ENCODE data around the gene KDELR3. TPM values are rescaled to one million over a fixed set of nuclear protein-coding genes. Genes with fewer than 3 reads are reported as not detected.
A peak's percentile ranks its signal among the peaks of the same experiment; 100 is the strongest.

KDELR3 gene
- total and polyA plus RNA-seq, 5 donors from 2014 or later, result 0.38 to 0.71 (median 0.42) TPM; not detected in 2

GRCh38 chr22:38424525-38425080 lies 43.3 kb upstream of the KDELR3 start:
- no peaks in the 10 kb centered on the region for H3K36me3 ChIP-seq (ENCODE audit: control insufficient read depth, insufficient read depth, low read length)
- no peaks in the 10 kb centered on the region for H3K4me1 Mint-ChIP-seq
- H3K9me3 ChIP-seq (ENCODE audit: control insufficient read depth in 2 of 2, low read length in 2 of 2), result no peaks in the 10 kb centered on the region
- peak overlapping the region in 1 of 3 donors; percentile 87 for H3K27ac Mint-ChIP-seq
- no peaks in the 10 kb centered on the region for H3K36me3 Mint-ChIP-seq
- peaks cover 9% of the 10 kb centered on the region for H3K27me3 Mint-ChIP-seq
- no peak overlapping the region for H3K4me3 ChIP-seq (ENCODE audit: low read depth, low read length)
- H3K27me3 ChIP-seq (ENCODE audit: control insufficient read depth, insufficient read depth, low read length), result no peaks in the 10 kb centered on the region
- no peaks in the 10 kb centered on the region for H3K4me1 ChIP-seq (ENCODE audit: control insufficient read depth, insufficient read depth, low read length, poor library complexity, severe bottlenecking)
- H3K4me3 Mint-ChIP-seq, result no peak overlapping the region
- no peak overlapping the region for H3K27ac ChIP-seq (ENCODE audit: insufficient read depth, low read length, poor library complexity, severe bottlenecking)
- no peaks in the 10 kb centered on the region for H3K9me3 Mint-ChIP-seq
- no peak for ATAC-seq (ENCODE audit: low read depth in 2 of 2)
- no peak for DNase-seq

- Mint-ChIP-seq H3K4me1 (no peaks in the 10 kb centered on the region), H3K36me3 (no peaks in the 10 kb centered on the region), H3K4me3 (no peak overlapping the region), H3K27me3 (peaks cover 9% of the 10 kb centered on the region), H3K9me3 (no peaks in the 10 kb centered on the region), H3K27ac (no peak overlapping the region)
- Histone ChIP-seq H3K27me3 (ENCODE audit: control insufficient read depth, insufficient read depth, low read length) (no peaks in the 10 kb centered on the region), H3K4me3 (ENCODE audit: low read depth, low read length) (no peak overlapping the region), H3K9me3 (ENCODE audit: control insufficient read depth in 2 of 2, low read length in 2 of 2) (no peaks in the 10 kb centered on the region), H3K4me1 (ENCODE audit: control insufficient read depth, insufficient read depth, low read length, poor library complexity, severe bottlenecking) (no peaks in the 10 kb centered on the region), H3K27ac (ENCODE audit: insufficient read depth, low read length, poor library complexity, severe bottlenecking) (no peak overlapping the region), H3K36me3 (ENCODE audit: control insufficient read depth, insufficient read depth, low read length) (no peaks in the 10 kb centered on the region)
- no peak for ATAC-seq (ENCODE audit: low read depth in 2 of 2)
- no peak for DNase-seq
Observed at GRCh38 chr22:38426628-38427027, 41.3 kb upstream of the KDELR3 start.

GRCh38 chr22:38427465-38427864 lies 40.4 kb upstream of the KDELR3 start:
- no peak for ATAC-seq (ENCODE audit: low read depth in 2 of 2)
- Mint-ChIP-seq H3K27me3 (peaks cover 5% of the 10 kb centered on the region), H3K36me3 (no peaks in the 10 kb centered on the region), H3K9me3 (no peaks in the 10 kb centered on the region), H3K4me1 (no peaks in the 10 kb centered on the region), H3K4me3 (no peak overlapping the region), H3K27ac (no peak overlapping the region)
- DNase-seq, result no peak
- H3K4me3 ChIP-seq (ENCODE audit: low read depth, low read length), result no peak overlapping the region
- no peaks in the 10 kb centered on the region for H3K4me1 ChIP-seq (ENCODE audit: control insufficient read depth, insufficient read depth, low read length, poor library complexity, severe bottlenecking)
- H3K9me3 ChIP-seq (ENCODE audit: control insufficient read depth in 2 of 2, low read length in 2 of 2), result no peaks in the 10 kb centered on the region
- H3K27me3 ChIP-seq (ENCODE audit: control insufficient read depth, insufficient read depth, low read length), result no peaks in the 10 kb centered on the region
- H3K36me3 ChIP-seq (ENCODE audit: control insufficient read depth, insufficient read depth, low read length), result no peaks in the 10 kb centered on the region
- H3K27ac ChIP-seq (ENCODE audit: insufficient read depth, low read length, poor library complexity, severe bottlenecking), result no peak overlapping the region

GRCh38 chr22:38427940-38428339 lies 40.0 kb upstream of the KDELR3 start:
- no peak for ATAC-seq (ENCODE audit: low read depth in 2 of 2)
- Mint-ChIP-seq H3K27ac (no peak overlapping the region), H3K36me3 (no peaks in the 10 kb centered on the region)

GRCh38 chr22:38428714-38429113 lies 39.2 kb upstream of the KDELR3 start:
- Histone ChIP-seq H3K4me3 (ENCODE audit: low read depth, low read length) (no peak overlapping the region), H3K27ac (ENCODE audit: insufficient read depth, low read length, poor library complexity, severe bottlenecking) (no peak overlapping the region), H3K9me3 (ENCODE audit: control insufficient read depth in 2 of 2, low read length in 2 of 2) (no peaks in the 10 kb centered on the region), H3K27me3 (ENCODE audit: control insufficient read depth, insufficient read depth, low read length) (no peaks in the 10 kb centered on the region), H3K4me1 (ENCODE audit: control insufficient read depth, insufficient read depth, low read length, poor library complexity, severe bottlenecking) (no peaks in the 10 kb centered on the region), H3K36me3 (ENCODE audit: control insufficient read depth, insufficient read depth, low read length) (no peaks in the 10 kb centered on the region)
- Mint-ChIP-seq H3K4me1 (no peaks in the 10 kb centered on the region), H3K36me3 (no peaks in the 10 kb centered on the region), H3K27ac (no peak overlapping the region), H3K27me3 (peaks cover 5% of the 10 kb centered on the region), H3K9me3 (no peaks in the 10 kb centered on the region), H3K4me3 (no peak overlapping the region)
- DNase-seq (no peak), ATAC-seq (ENCODE audit: low read depth in 2 of 2) (no peak)

More at GRCh38 chr22:38427940-38428339, 40.0 kb upstream of the KDELR3 start:
- no peak for DNase-seq
- Histone ChIP-seq H3K4me1 (ENCODE audit: control insufficient read depth, insufficient read depth, low read length, poor library complexity, severe bottlenecking) (no peaks in the 10 kb centered on the region), H3K27me3 (ENCODE audit: control insufficient read depth, insufficient read depth, low read length) (no peaks in the 10 kb centered on the region), H3K4me3 (ENCODE audit: low read depth, low read length) (no peak overlapping the region), H3K27ac (ENCODE audit: insufficient read depth, low read length, poor library complexity, severe bottlenecking) (no peak overlapping the region), H3K9me3 (ENCODE audit: control insufficient read depth in 2 of 2, low read length in 2 of 2) (no peaks in the 10 kb centered on the region), H3K36me3 (ENCODE audit: control insufficient read depth, insufficient read depth, low read length) (no peaks in the 10 kb centered on the region)
- H3K4me3 Mint-ChIP-seq, result no peak overlapping the region
- peaks cover 5% of the 10 kb centered on the region for H3K27me3 Mint-ChIP-seq
- H3K4me1 Mint-ChIP-seq, result no peaks in the 10 kb centered on the region
- no peaks in the 10 kb centered on the region for H3K9me3 Mint-ChIP-seq

- H3K9me3 ChIP-seq (ENCODE audit: control insufficient read depth in 2 of 2, low read length in 2 of 2), result no peaks in the 10 kb centered on the region
- H3K4me1 ChIP-seq (ENCODE audit: control insufficient read depth, insufficient read depth, low read length, poor library complexity, severe bottlenecking), result no peaks in the 10 kb centered on the region
- H3K36me3 ChIP-seq (ENCODE audit: control insufficient read depth, insufficient read depth, low read length), result no peaks in the 10 kb centered on the region
- H3K27me3 ChIP-seq (ENCODE audit: control insufficient read depth, insufficient read depth, low read length), result no peaks in the 10 kb centered on the region
- no peak overlapping the region for H3K4me3 ChIP-seq (ENCODE audit: low read depth, low read length)
- DNase-seq, result no peak
- H3K27ac Mint-ChIP-seq, result peak overlapping the region in 1 of 3 donors; percentile 56
- H3K27me3 Mint-ChIP-seq, result peaks cover 5% of the 10 kb centered on the region
- no peaks in the 10 kb centered on the region for H3K4me1 Mint-ChIP-seq
- H3K9me3 Mint-ChIP-seq, result no peaks in the 10 kb centered on the region
- H3K27ac ChIP-seq (ENCODE audit: insufficient read depth, low read length, poor library complexity, severe bottlenecking), result no peak overlapping the region
- H3K4me3 Mint-ChIP-seq, result no peak overlapping the region
- no peaks in the 10 kb centered on the region for H3K36me3 Mint-ChIP-seq
- no peak for ATAC-seq (ENCODE audit: low read depth in 2 of 2)
Observed at GRCh38 chr22:38429499-38430068, 38.3 kb upstream of the KDELR3 start.

GRCh38 chr22:38431266-38432010 lies 36.5 kb upstream of the KDELR3 start:
- Mint-ChIP-seq H3K4me3 (peak overlapping the region in 1 of 4 donors; percentile 75), H3K36me3 (no peaks in the 10 kb centered on the region), H3K27me3 (no peaks in the 10 kb centered on the region), H3K27ac (no peak overlapping the region), H3K4me1 (no peaks in the 10 kb centered on the region), H3K9me3 (no peaks in the 10 kb centered on the region)
- H3K27me3 ChIP-seq (ENCODE audit: control insufficient read depth, insufficient read depth, low read length), result no peaks in the 10 kb centered on the region
- ATAC-seq (ENCODE audit: low read depth in 2 of 2) (no peak), DNase-seq (no peak)
- no peak overlapping the region for H3K4me3 ChIP-seq (ENCODE audit: low read depth, low read length)
- H3K27ac ChIP-seq (ENCODE audit: insufficient read depth, low read length, poor library complexity, severe bottlenecking), result no peak overlapping the region
- no peaks in the 10 kb centered on the region for H3K4me1 ChIP-seq (ENCODE audit: control insufficient read depth, insufficient read depth, low read length, poor library complexity, severe bottlenecking)
- no peaks in the 10 kb centered on the region for H3K9me3 ChIP-seq (ENCODE audit: control insufficient read depth in 2 of 2, low read length in 2 of 2)
- no peaks in the 10 kb centered on the region for H3K36me3 ChIP-seq (ENCODE audit: control insufficient read depth, insufficient read depth, low read length)

GRCh38 chr22:38432264-38432663 lies 35.6 kb upstream of the KDELR3 start:
- Histone ChIP-seq H3K27ac (ENCODE audit: insufficient read depth, low read length, poor library complexity, severe bottlenecking) (no peak overlapping the region), H3K9me3 (ENCODE audit: control insufficient read depth in 2 of 2, low read length in 2 of 2) (no peaks in the 10 kb centered on the region), H3K4me3 (ENCODE audit: low read depth, low read length) (no peak overlapping the region), H3K36me3 (ENCODE audit: control insufficient read depth, insufficient read depth, low read length) (no peaks in the 10 kb centered on the region), H3K4me1 (ENCODE audit: control insufficient read depth, insufficient read depth, low read length, poor library complexity, severe bottlenecking) (no peaks in the 10 kb centered on the region), H3K27me3 (ENCODE audit: control insufficient read depth, insufficient read depth, low read length) (no peaks in the 10 kb centered on the region)
- no peaks in the 10 kb centered on the region for H3K27me3 Mint-ChIP-seq
- no peaks in the 10 kb centered on the region for H3K36me3 Mint-ChIP-seq
- no peaks in the 10 kb centered on the region for H3K4me1 Mint-ChIP-seq
- ATAC-seq (ENCODE audit: low read depth in 2 of 2) (no peak), DNase-seq (no peak)
- no peaks in the 10 kb centered on the region for H3K9me3 Mint-ChIP-seq
- no peak overlapping the region for H3K4me3 Mint-ChIP-seq
- no peak overlapping the region for H3K27ac Mint-ChIP-seq

Measured in CD4-positive, CD25-positive, alpha-beta regulatory T cell (primary cell).